K562 (cell line): ENCODE data around the gene USP28.
"Not testable (repeated sequence)": the region's sequence is repeated elsewhere in the genome, so short reads cannot be mapped to it uniquely, and the experiment has no call there.

Experiments
- CHD1 ChIP-seq: fragments of 200-600 bp; sonication (generic); IDR thresholded peaks from one replicate; pipeline ENCODE4 v1.6.1; 2012; ENCODE audit warnings: mild to moderate bottlenecking, moderate library complexity, low read length, inconsistent platforms
- CTCF ChIP-seq, 3 experiments: IDR thresholded peaks in 2 of 3; conservative IDR thresholded peaks in 1 of 3; 2 replicates each; pipeline ENCODE4 v1.5.1; 2011 to 2012; ENCODE audit warnings: low read length in 3 of 3, mild to moderate bottlenecking in 3 of 3, control low read depth in 2 of 3, improper control_type of control experiment in 1 of 3, inconsistent platforms in 1 of 3, low read depth in 1 of 3, mixed read lengths in 1 of 3, moderate library complexity in 1 of 3; ENCODE audit not compliant: insufficient read depth in 2 of 3
- RBM39 ChIP-seq: fragments of 200-400 bp; formaldehyde crosslinking; optimal IDR thresholded peaks from 2 replicates; pipeline ENCODE3; 2018; ENCODE audit warnings: low read depth, low read length
- TCF7 ChIP-seq: sonication (generic); IDR thresholded peaks from 2 replicates; pipeline ENCODE4 v1.6.1; 2016; ENCODE audit warnings: antibody characterized with exemption, borderline replicate concordance
- TF ChIP-seq, protein P1 (sequence below), 2 experiments: fragments of 450-650 bp; formaldehyde crosslinking in 1 of 2; IDR thresholded peaks; 2 replicates each; pipeline versions ENCODE4 v1.4.0 to v1.6.1; 2014 to 2020; ENCODE audit warnings: mild to moderate bottlenecking in 2 of 2, borderline replicate concordance in 1 of 2, low read depth in 1 of 2

- not testable (repeated sequence) for TF ChIP-seq CHD1; RBM39; TCF7; CTCF (IDR thresholded peaks at IDR 0.05 in 2 of 3, conservative IDR thresholded peaks at IDR 0.05 in 1 of 3; ENCODE audit: insufficient read depth in 2 of 3, low read depth in 1 of 3, low read length in 3 of 3)
- TF ChIP-seq, protein P1, sequence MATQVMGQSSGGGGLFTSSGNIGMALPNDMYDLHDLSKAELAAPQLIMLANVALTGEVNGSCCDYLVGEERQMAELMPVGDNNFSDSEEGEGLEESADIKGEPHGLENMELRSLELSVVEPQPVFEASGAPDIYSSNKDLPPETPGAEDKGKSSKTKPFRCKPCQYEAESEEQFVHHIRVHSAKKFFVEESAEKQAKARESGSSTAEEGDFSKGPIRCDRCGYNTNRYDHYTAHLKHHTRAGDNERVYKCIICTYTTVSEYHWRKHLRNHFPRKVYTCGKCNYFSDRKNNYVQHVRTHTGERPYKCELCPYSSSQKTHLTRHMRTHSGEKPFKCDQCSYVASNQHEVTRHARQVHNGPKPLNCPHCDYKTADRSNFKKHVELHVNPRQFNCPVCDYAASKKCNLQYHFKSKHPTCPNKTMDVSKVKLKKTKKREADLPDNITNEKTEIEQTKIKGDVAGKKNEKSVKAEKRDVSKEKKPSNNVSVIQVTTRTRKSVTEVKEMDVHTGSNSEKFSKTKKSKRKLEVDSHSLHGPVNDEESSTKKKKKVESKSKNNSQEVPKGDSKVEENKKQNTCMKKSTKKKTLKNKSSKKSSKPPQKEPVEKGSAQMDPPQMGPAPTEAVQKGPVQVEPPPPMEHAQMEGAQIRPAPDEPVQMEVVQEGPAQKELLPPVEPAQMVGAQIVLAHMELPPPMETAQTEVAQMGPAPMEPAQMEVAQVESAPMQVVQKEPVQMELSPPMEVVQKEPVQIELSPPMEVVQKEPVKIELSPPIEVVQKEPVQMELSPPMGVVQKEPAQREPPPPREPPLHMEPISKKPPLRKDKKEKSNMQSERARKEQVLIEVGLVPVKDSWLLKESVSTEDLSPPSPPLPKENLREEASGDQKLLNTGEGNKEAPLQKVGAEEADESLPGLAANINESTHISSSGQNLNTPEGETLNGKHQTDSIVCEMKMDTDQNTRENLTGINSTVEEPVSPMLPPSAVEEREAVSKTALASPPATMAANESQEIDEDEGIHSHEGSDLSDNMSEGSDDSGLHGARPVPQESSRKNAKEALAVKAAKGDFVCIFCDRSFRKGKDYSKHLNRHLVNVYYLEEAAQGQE (IDR thresholded peaks at IDR 0.05; ENCODE audit: borderline replicate concordance) = not testable (repeated sequence)
- TF ChIP-seq, protein P1 (CRISPR knock-in tag; IDR thresholded peaks at IDR 0.05; ENCODE audit: low read depth) = not testable (repeated sequence)
Observed at GRCh38 chr11:113763040-113763439, 112.3 kb downstream of the USP28 start.
